Muscle of leg (tissue), 11 donors: Measurements from ENCODE around the gene CD36. TPM values are rescaled to one million over a fixed set of nuclear protein-coding genes. Genes with fewer than 3 reads are reported as not detected.
A peak's percentile ranks its signal among the peaks of the same experiment; 100 is the strongest.

Experiments used
- DNase-seq: peaks from one replicate; pipeline ENCODE4 v3.0.0; 2013
- H3K27ac ChIP-seq: one replicate; pipeline ENCODE4 v1.5.1; 2013; ENCODE audit warnings: mild to moderate bottlenecking, low read length, control low read depth
- H3K27me3 ChIP-seq: one replicate; pipeline ENCODE4 v1.6.1; 2013; ENCODE audit warnings: low read length; ENCODE audit not compliant: control insufficient read depth, insufficient read depth
- H3K36me3 ChIP-seq: one replicate; pipeline ENCODE4 v1.6.1; 2013; ENCODE audit warnings: low read length; ENCODE audit not compliant: control insufficient read depth, insufficient read depth
- H3K4me1 ChIP-seq: one replicate; pipeline ENCODE4 v1.6.1; 2013; ENCODE audit warnings: low read length; ENCODE audit not compliant: control insufficient read depth, insufficient read depth
- H3K4me3 ChIP-seq: one replicate; pipeline ENCODE4 v1.5.1; 2013; ENCODE audit warnings: low read length, control low read depth
- H3K9me3 ChIP-seq: replicated peaks from 2 replicates; pipeline ENCODE4 v1.6.1; 2013; ENCODE audit warnings: low read depth, low read length; ENCODE audit not compliant: control insufficient read depth
- WGBS: methylation state at CpG from one replicate; pipeline ENCODE4 v1.1.5; 2013; ENCODE audit warnings: missing lambda C conversion rate; ENCODE audit not compliant: insufficient coverage; 5-methylcytosine and 5-hydroxymethylcytosine counted together
- polyA plus RNA-seq, 8 donors: library from polyadenylated mRNA; unstranded; fragments of 120-200 nt; gene quantifications; one replicate each; pipeline versions ENCODE4 v1.2.1 to v1.2.3, GENCODE V29; 2013; ENCODE audit warnings: inconsistent platforms in 1 of 8, low replicate concordance in 1 of 8; ENCODE audit not compliant: insufficient read length in 8 of 8, insufficient read depth in 1 of 8
- total RNA-seq: library from RNA; stranded (reverse); fragments of 120-200 nt; gene quantifications from one replicate; pipeline ENCODE4 v1.2.4, GENCODE V29; 2013

CD36 gene
- total and polyA plus RNA-seq, 9 donors, result 200 to 321 (median 233) TPM

DNA sequence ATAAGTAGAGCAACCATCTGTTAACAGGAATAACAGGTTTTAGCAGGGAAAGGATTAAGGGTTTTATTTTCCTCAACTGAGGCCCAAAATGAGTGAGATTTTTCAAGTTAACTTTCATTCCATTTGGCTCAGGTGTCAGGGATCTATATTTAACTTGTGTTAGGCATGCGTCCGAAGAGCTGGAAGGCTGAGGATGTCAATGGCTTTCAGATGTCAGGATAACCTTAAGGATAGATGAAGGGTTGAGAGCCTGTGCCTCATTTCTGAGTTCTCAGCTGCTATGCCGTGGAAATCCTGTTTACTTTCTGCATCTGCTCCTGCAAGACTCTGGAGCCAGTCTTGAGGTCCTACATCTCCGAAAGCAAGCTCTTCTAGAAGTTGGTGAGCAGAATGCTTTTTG, 36.4 kb upstream of the CD36 start:
- 43% methylated on average over 3 of the region's 4 CpGs for WGBS
- H3K36me3 ChIP-seq, result no peaks in the 10 kb centered on the region
- no peaks in the 10 kb centered on the region for H3K9me3 ChIP-seq
- no peak overlapping the region for H3K4me3 ChIP-seq
- H3K27me3 ChIP-seq, result no peaks in the 10 kb centered on the region
- DNase-seq, result peak; percentile 90
- no peaks in the 10 kb centered on the region for H3K4me1 ChIP-seq
- H3K27ac ChIP-seq, result peak overlapping the region; percentile 1

DNA sequence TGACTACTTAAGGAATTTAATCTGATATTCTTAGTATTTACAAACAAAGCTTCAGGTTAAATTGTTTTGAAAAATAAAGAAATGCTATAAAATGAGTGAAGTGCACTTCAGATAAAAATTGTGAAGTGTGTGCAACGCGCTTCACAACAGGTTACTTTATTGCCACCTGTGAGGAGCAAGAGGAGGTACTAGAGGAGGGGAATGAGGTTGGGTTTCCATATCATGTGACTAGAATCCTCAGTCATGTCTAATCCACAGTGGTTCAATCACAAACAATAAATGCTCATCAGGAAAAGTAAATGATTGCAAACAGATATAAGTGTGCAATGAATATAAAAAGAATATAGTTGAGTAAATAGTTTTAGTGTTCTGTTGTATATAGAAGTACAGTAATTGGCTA, 34.5 kb upstream of the CD36 start:
- H3K27me3 ChIP-seq, result no peaks in the 10 kb centered on the region
- DNase-seq, result no peak
- H3K9me3 ChIP-seq, result no peaks in the 10 kb centered on the region
- 90% methylated on average over 2 of the region's 2 CpGs for WGBS
- H3K4me3 ChIP-seq, result no peak overlapping the region
- H3K4me1 ChIP-seq, result no peaks in the 10 kb centered on the region
- H3K27ac ChIP-seq, result no peak overlapping the region
- no peaks in the 10 kb centered on the region for H3K36me3 ChIP-seq

- Histone ChIP-seq H3K36me3 (no peaks in the 10 kb centered on the region), H3K4me3 (no peak overlapping the region), H3K27ac (no peak overlapping the region), H3K4me1 (peaks cover 2% of the 10 kb centered on the region), H3K27me3 (no peaks in the 10 kb centered on the region), H3K9me3 (no peaks in the 10 kb centered on the region)
- peak; percentile 20 for DNase-seq
- WGBS, result no CpG with 5 or more reads among the region's 2 CpGs
Measured at GRCh38 chr7:80604436-80604835, 34.0 kb upstream of the CD36 start.

GRCh38 chr7:80607136-80607535, 31.3 kb upstream of the CD36 start:
- no CpG with 5 or more reads among the region's 1 CpG for WGBS
- no peaks in the 10 kb centered on the region for H3K36me3 ChIP-seq
- no peak overlapping the region for H3K27ac ChIP-seq
- no peak for DNase-seq
- no peaks in the 10 kb centered on the region for H3K27me3 ChIP-seq
- H3K4me3 ChIP-seq, result no peak overlapping the region
- no peaks in the 10 kb centered on the region for H3K9me3 ChIP-seq
- H3K4me1 ChIP-seq, result peaks cover 4% of the 10 kb centered on the region

DNA sequence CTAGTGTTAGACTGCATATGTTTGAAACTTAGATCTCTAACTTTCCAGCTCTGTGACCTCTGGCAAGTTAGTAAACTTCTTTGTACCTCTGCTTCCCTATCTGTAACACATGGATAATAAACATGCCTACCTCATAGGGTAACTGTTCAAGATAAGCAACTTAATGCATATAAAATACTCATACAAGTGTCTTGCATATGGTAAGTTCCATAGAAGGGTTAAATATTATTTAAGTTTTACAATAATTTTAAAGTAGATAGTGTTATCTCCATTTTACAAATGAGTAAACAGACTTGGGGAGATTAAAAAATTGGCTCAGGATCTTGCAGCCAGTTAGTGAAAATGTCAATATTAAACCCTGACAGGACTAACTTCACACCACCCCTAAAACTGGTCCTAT, 30.1 kb upstream of the CD36 start:
- no peak overlapping the region for H3K27ac ChIP-seq
- H3K27me3 ChIP-seq, result no peaks in the 10 kb centered on the region
- no peak for DNase-seq
- H3K36me3 ChIP-seq, result no peaks in the 10 kb centered on the region
- no peak overlapping the region for H3K4me3 ChIP-seq
- peaks cover 4% of the 10 kb centered on the region for H3K4me1 ChIP-seq
- no peaks in the 10 kb centered on the region for H3K9me3 ChIP-seq

GRCh38 chr7:80609751-80610150, 28.7 kb upstream of the CD36 start:
- Histone ChIP-seq H3K9me3 (no peaks in the 10 kb centered on the region), H3K4me1 (peaks cover 4% of the 10 kb centered on the region), H3K4me3 (no peak overlapping the region), H3K27me3 (no peaks in the 10 kb centered on the region), H3K36me3 (no peaks in the 10 kb centered on the region), H3K27ac (peak overlapping the region; percentile 56)
- peak; percentile 51 for DNase-seq
- WGBS, result 100% methylated on average over 1 of the region's 1 CpG

DNA sequence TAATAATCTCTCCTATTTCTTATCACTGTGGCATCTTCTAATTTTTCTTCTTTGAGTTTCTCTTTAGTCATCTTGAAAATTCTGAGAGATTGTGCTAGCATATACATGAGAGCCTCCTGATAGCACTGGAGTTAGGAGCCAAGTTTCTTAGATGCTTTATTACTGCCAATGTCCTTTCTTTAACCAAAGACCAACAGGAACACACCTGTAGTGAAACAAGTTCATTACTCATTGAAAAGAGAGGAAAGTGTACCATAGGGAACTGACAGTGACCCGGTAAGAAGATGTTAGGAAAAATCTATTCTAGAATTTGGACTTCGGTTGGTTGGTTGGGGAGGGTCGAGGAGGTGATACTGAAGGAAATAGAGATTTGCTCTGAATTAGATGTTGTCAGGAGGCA, 27.1 kb upstream of the CD36 start:
- no peak for DNase-seq
- peak overlapping the region; percentile 23 for H3K27ac ChIP-seq
- 81% methylated on average over 3 of the region's 3 CpGs for WGBS
- H3K27me3 ChIP-seq, result no peaks in the 10 kb centered on the region
- no peaks in the 10 kb centered on the region for H3K9me3 ChIP-seq
- no peaks in the 10 kb centered on the region for H3K36me3 ChIP-seq
- peaks cover 4% of the 10 kb centered on the region for H3K4me1 ChIP-seq
- no peak overlapping the region for H3K4me3 ChIP-seq

GRCh38 chr7:80611779-80612178, 26.7 kb upstream of the CD36 start:
- Histone ChIP-seq H3K9me3 (no peaks in the 10 kb centered on the region), H3K4me1 (peaks cover 4% of the 10 kb centered on the region), H3K36me3 (no peaks in the 10 kb centered on the region), H3K27me3 (no peaks in the 10 kb centered on the region), H3K4me3 (no peak overlapping the region), H3K27ac (peak overlapping the region; percentile 23)
- peak; percentile 79 for DNase-seq
- WGBS, result no CpG with 5 or more reads among the region's 2 CpGs

- Histone ChIP-seq H3K36me3 (no peaks in the 10 kb centered on the region), H3K4me3 (no peak overlapping the region), H3K9me3 (no peaks in the 10 kb centered on the region), H3K4me1 (peaks cover 4% of the 10 kb centered on the region), H3K27ac (no peak overlapping the region), H3K27me3 (no peaks in the 10 kb centered on the region)
- DNase-seq, result no peak
Measured at GRCh38 chr7:80612880-80613279, 25.6 kb upstream of the CD36 start.

DNA sequence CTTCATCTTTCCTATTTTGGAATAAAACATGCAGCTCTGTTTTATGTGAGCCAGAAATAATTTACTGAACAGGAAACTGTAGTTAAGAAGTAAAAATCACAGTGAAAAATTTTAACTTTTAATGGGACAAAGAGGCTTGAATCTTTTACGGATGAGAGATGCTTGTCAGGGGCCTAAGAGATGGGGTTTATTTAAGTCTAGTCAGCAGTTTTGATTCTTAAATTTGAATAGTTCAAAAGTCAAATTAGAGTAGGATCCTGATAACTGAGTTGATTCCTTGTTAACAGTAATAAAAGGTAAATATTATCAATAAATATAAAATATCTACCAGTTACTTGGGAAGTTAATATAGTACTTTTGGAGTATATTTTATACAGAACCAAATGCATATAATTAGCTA, 24.9 kb upstream of the CD36 start:
- H3K36me3 ChIP-seq, result no peaks in the 10 kb centered on the region
- H3K9me3 ChIP-seq, result peaks cover under 1% of the 10 kb centered on the region
- H3K27ac ChIP-seq, result no peak overlapping the region
- H3K4me3 ChIP-seq, result no peak overlapping the region
- peaks cover 4% of the 10 kb centered on the region for H3K4me1 ChIP-seq
- 100% methylated on average over 1 of the region's 1 CpG for WGBS
- no peaks in the 10 kb centered on the region for H3K27me3 ChIP-seq
- no peak for DNase-seq

DNA sequence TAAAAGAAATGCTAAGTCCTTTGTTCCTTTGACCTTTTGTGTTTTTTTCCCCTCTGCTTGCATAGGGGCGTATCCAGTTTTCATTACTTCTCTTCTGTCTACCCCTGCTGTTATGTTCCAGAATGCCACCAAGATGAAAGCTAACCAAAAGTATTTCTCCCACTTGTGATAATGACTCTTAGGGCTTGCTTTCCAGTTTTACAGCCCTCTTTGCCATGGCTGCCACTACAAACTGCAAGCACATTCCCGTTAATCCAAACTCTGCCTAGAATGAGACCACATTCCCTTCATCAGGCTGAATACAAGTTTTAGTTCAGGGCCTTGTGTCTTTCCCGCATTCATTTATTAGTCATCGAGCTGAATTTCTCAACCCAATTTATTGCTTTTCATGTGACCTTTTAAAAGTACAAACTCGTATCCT, 23.6 kb upstream of the CD36 start:
- WGBS, result 70% methylated on average over 3 of the region's 5 CpGs
- no peak overlapping the region for H3K4me3 ChIP-seq
- peaks cover 2% of the 10 kb centered on the region for H3K4me1 ChIP-seq
- no peak for DNase-seq
- H3K27ac ChIP-seq, result no peak overlapping the region
- H3K27me3 ChIP-seq, result no peaks in the 10 kb centered on the region
- H3K36me3 ChIP-seq, result no peaks in the 10 kb centered on the region
- H3K9me3 ChIP-seq, result peaks cover 6% of the 10 kb centered on the region
